ENCODE results near the gene HOXA10.

HOXA10 gene

GRCh38 chr7:27185854-27186667 is 11.9 kb upstream of the HOXA10 start:
- no peak overlapping the region for H3K4me3 ChIP-seq (IDR thresholded peaks at IDR 0.05; ENCODE audit: insufficient read depth, low read depth, low read length)
- TF ChIP-seq CTCF (conservative IDR thresholded peaks at IDR 0.05; ENCODE audit: low read depth, low read length), result no peak
- peaks cover 8% of the 10 kb centered on the region for H3K4me1 ChIP-seq (ENCODE audit: low read depth, poor library complexity, severe bottlenecking)
- H4K20me1 ChIP-seq (ENCODE audit: insufficient read depth), result no peaks in the 10 kb centered on the region
- H3K4me2 ChIP-seq, result no peak overlapping the region
- no peak overlapping the region for H3K27ac ChIP-seq
- H3K27me3 ChIP-seq (ENCODE audit: insufficient read depth, low read depth), result peaks cover 12% of the 10 kb centered on the region; the same call in 1 of the 2 replicates
- H2AFZ ChIP-seq (ENCODE audit: low read depth), result no peak overlapping the region
- H3K79me2 ChIP-seq (ENCODE audit: insufficient read depth, low read depth), result no peaks in the 10 kb centered on the region
- H3K9ac ChIP-seq, result no peak overlapping the region
- no peaks in the 10 kb centered on the region for H3K36me3 ChIP-seq (ENCODE audit: insufficient read depth)

GRCh38 chr7:27185013-27185853 is 11.1 kb upstream of the HOXA10 start, which contains the start of gene HOXA11:
TSS of gene HOXA11 (minus strand) at chr7:27185232. CDS start at chr7:27185144, 88 bp downstream.
- peaks cover 8% of the 10 kb centered on the region for H3K4me1 ChIP-seq (ENCODE audit: low read depth, poor library complexity, severe bottlenecking)
- H3K79me2 ChIP-seq (ENCODE audit: insufficient read depth, low read depth), result no peaks in the 10 kb centered on the region
- H2AFZ ChIP-seq (ENCODE audit: low read depth), result peak within 1 kb of the TSS; percentile 42
- H3K9ac ChIP-seq, result peak within 1 kb of the TSS; percentile 23; the same call in 1 of the 2 replicates
- H3K27ac ChIP-seq, result no peak within 1 kb of the TSS
- H3K4me3 ChIP-seq (IDR thresholded peaks at IDR 0.05; ENCODE audit: insufficient read depth, low read depth, low read length), result no peak within 1 kb of the TSS
- peak within 1 kb of the TSS; percentile 34; the same call in 1 of the 2 replicates for H3K4me2 ChIP-seq
- no peak for TF ChIP-seq CTCF (conservative IDR thresholded peaks at IDR 0.05; ENCODE audit: low read depth, low read length)
- H4K20me1 ChIP-seq (ENCODE audit: insufficient read depth), result no peaks in the 10 kb centered on the region
- no peaks in the 10 kb centered on the region for H3K36me3 ChIP-seq (ENCODE audit: insufficient read depth)
- H3K27me3 ChIP-seq (ENCODE audit: insufficient read depth, low read depth), result peaks cover 12% of the 10 kb centered on the region; the same call in 1 of the 2 replicates

GRCh38 chr7:27184337-27185012 is 10.4 kb upstream of the HOXA10 start:
- Histone ChIP-seq H3K27me3 (ENCODE audit: insufficient read depth, low read depth) (peaks cover 12% of the 10 kb centered on the region; the same call in 1 of the 2 replicates), H3K9ac (peak overlapping the region; percentile 23; the same call in 1 of the 2 replicates), H4K20me1 (ENCODE audit: insufficient read depth) (no peaks in the 10 kb centered on the region), H3K79me2 (ENCODE audit: insufficient read depth, low read depth) (no peaks in the 10 kb centered on the region), H3K36me3 (ENCODE audit: insufficient read depth) (no peaks in the 10 kb centered on the region), H3K4me3 (IDR thresholded peaks at IDR 0.05; ENCODE audit: insufficient read depth, low read depth, low read length) (no peak overlapping the region), H2AFZ (ENCODE audit: low read depth) (peak overlapping the region; percentile 42), H3K27ac (no peak overlapping the region), H3K4me1 (ENCODE audit: low read depth, poor library complexity, severe bottlenecking) (peaks cover 8% of the 10 kb centered on the region), H3K4me2 (peak overlapping the region; percentile 34; the same call in 1 of the 2 replicates)
- TF ChIP-seq CTCF (conservative IDR thresholded peaks at IDR 0.05; ENCODE audit: low read depth, low read length), result no peak

GRCh38 chr7:27183682-27184336 is 9.7 kb upstream of the HOXA10 start:
- TF ChIP-seq CTCF (conservative IDR thresholded peaks at IDR 0.05; ENCODE audit: low read depth, low read length), result no peak
- Histone ChIP-seq H4K20me1 (ENCODE audit: insufficient read depth) (no peaks in the 10 kb centered on the region), H3K27ac (no peak overlapping the region), H3K9ac (peak overlapping the region; percentile 23; the same call in 1 of the 2 replicates), H3K4me3 (IDR thresholded peaks at IDR 0.05; ENCODE audit: insufficient read depth, low read depth, low read length) (no peak overlapping the region), H3K79me2 (ENCODE audit: insufficient read depth, low read depth) (no peaks in the 10 kb centered on the region), H3K27me3 (ENCODE audit: insufficient read depth, low read depth) (peaks cover 12% of the 10 kb centered on the region; the same call in 1 of the 2 replicates), H3K4me1 (ENCODE audit: low read depth, poor library complexity, severe bottlenecking) (peaks cover 8% of the 10 kb centered on the region), H2AFZ (ENCODE audit: low read depth) (peak overlapping the region; percentile 42), H3K4me2 (peak overlapping the region; percentile 34), H3K36me3 (ENCODE audit: insufficient read depth) (no peaks in the 10 kb centered on the region)
